K562 (cell line): ENCODE measurements around the gene SLC39A11. TPM values are rescaled to one million over a fixed set of nuclear protein-coding genes. Genes with fewer than 3 reads are reported as not detected.

Source experiments
- ATAC-seq: fragments of 200-7000 bp; cut with Tn5 transposase; 3 replicates; pipeline ENCODE4 v1.9.1; 2020; ENCODE audit warnings: moderate library complexity
- BruUV-seq: library from RNA; stranded (reverse); fragments of 400-500 nt; replicated peaks from 2 replicates; lab custom pipeline; 2021; lab: Mats Ljungman, UMichigan
- CTCF ChIA-PET: fragments of 300-600 bp; formaldehyde crosslinking; extraction: SDS; loops from one replicate; lab custom pipeline; 2021; ENCODE audit warnings: low intra/inter-chr PET ratio; lab: Yijun Ruan, JAX
- POLR2A ChIA-PET: fragments of 300-600, 350-650 bp; sonication (Branson Sonifier 250); formaldehyde crosslinking; extraction: SDS; loops from one replicate; lab custom pipeline; 2021; ENCODE audit warnings: antibody characterized with exemption, inconsistent platforms; lab: Yijun Ruan, JAX
- DNase-seq, 4 experiments: peaks; one replicate each; pipeline versions ENCODE4 v3.0.0 to v3.0.0-alpha.2; 2011 to 2018; ENCODE audit warnings: low spot score in 3 of 4, mixed read lengths in 3 of 4; ENCODE audit errors: extremely low read depth in 1 of 4
- FAIRE-seq: peaks from 2 replicates; lab custom pipeline; 2011; peaks lifted over from hg19 to GRCh38; lab: Jason Lieb, UNC
- H2AFZ ChIP-seq: 2 replicates; pipeline ENCODE4 v1.6.0; 2011; ENCODE audit warnings: low read depth, low read length, control low read depth, inconsistent platforms
- H3K27ac ChIP-seq: fragments of 200-600 bp; 3 replicates; pipeline ENCODE4 v1.8.0; 2011; ENCODE audit warnings: low read depth, mild to moderate bottlenecking, control low read depth, inconsistent platforms, low read length, moderate library complexity, mixed read lengths; ENCODE audit errors: extremely low read depth
- H3K27me3 ChIP-seq, 2 experiments: fragments of 300-600 bp in 1 of 2; 2 replicates in 1 of 2; 3 replicates in 1 of 2; pipeline versions ENCODE4 v1.6.0 to v1.8.0; 2011; ENCODE audit warnings: inconsistent platforms in 2 of 2, low read length in 2 of 2, mild to moderate bottlenecking in 1 of 2, mixed read lengths in 1 of 2, moderate library complexity in 1 of 2; ENCODE audit not compliant: control insufficient read depth in 2 of 2, insufficient read depth in 2 of 2
- H3K36me3 ChIP-seq: fragments of 300-600 bp; 3 replicates; pipeline ENCODE4 v1.8.0; 2011; ENCODE audit warnings: mild to moderate bottlenecking, low read length, inconsistent platforms; ENCODE audit not compliant: control insufficient read depth, insufficient read depth
- H3K4me1 ChIP-seq, 2 experiments: fragments of 200-600 bp in 1 of 2; replicated peaks in 1 of 2; 2 replicates in 1 of 2; 3 replicates in 1 of 2; pipeline versions ENCODE4 v1.5.1 to v1.8.0; 2011; ENCODE audit warnings: inconsistent platforms in 2 of 2, low read length in 2 of 2, mild to moderate bottlenecking in 1 of 2, mixed read lengths in 1 of 2, moderate library complexity in 1 of 2; ENCODE audit not compliant: control insufficient read depth in 2 of 2, insufficient read depth in 2 of 2
- H3K4me2 ChIP-seq: 2 replicates; pipeline ENCODE4 v1.6.1; 2011; ENCODE audit warnings: low read length, control low read depth, inconsistent platforms, mixed read lengths; ENCODE audit not compliant: insufficient read depth
- H3K4me3 ChIP-seq: fragments of 200-600 bp; sonication (generic), shearing (Covaris generic); 2 replicates; pipeline ENCODE4 v1.5.1; 2016; ENCODE audit warnings: control low read depth, inconsistent platforms
- H3K79me2 ChIP-seq: fragments of 200-600 bp; 3 replicates; pipeline ENCODE4 v1.8.0; 2011; ENCODE audit warnings: low read length, inconsistent platforms; ENCODE audit not compliant: control insufficient read depth, insufficient read depth
- H3K9ac ChIP-seq, 2 experiments: 2 replicates each; pipeline versions ENCODE4 v1.6.0 to v1.6.1; 2011; ENCODE audit warnings: low read depth in 2 of 2, low read length in 2 of 2, control low read depth in 1 of 2, inconsistent platforms in 1 of 2, mild to moderate bottlenecking in 1 of 2, mixed read lengths in 1 of 2; ENCODE audit not compliant: insufficient read depth in 1 of 2
- H3K9me1 ChIP-seq: one replicate; pipeline ENCODE4 v1.6.0; 2011; ENCODE audit warnings: inconsistent platforms, mild to moderate bottlenecking, low read length, moderate library complexity; ENCODE audit not compliant: control insufficient read depth, insufficient read depth
- H3K9me3 ChIP-seq: replicated peaks from 2 replicates; pipeline ENCODE4 v1.5.1; 2011; ENCODE audit warnings: low read depth, low read length, inconsistent platforms; ENCODE audit not compliant: control insufficient read depth, insufficient read depth
- H4K20me1 ChIP-seq: replicated peaks from 2 replicates; pipeline ENCODE4 v1.6.1; 2011; ENCODE audit warnings: low read length, inconsistent platforms, mixed read lengths; ENCODE audit not compliant: control insufficient read depth, insufficient read depth
- CCNT2 ChIP-seq: IDR thresholded peaks from 2 replicates; pipeline ENCODE4 v1.6.1; 2011; ENCODE audit warnings: borderline replicate concordance, low read depth, mild to moderate bottlenecking, moderate library complexity, mixed read lengths, low read length; ENCODE audit not compliant: insufficient read length; ENCODE audit errors: extremely low read depth
- CSDE1 ChIP-seq, 2 experiments: fragments of 450-650 bp; IDR thresholded peaks; 2 replicates each; pipeline ENCODE4 v1.6.1; 2016; ENCODE audit warnings: mild to moderate bottlenecking in 1 of 2
- HLTF ChIP-seq: fragments of 450-650 bp; IDR thresholded peaks from 2 replicates; pipeline ENCODE4 v1.6.1; 2016
- HNRNPH1 ChIP-seq: fragments of 200-400 bp; formaldehyde crosslinking; optimal IDR thresholded peaks from 2 replicates; pipeline ENCODE3; 2017; ENCODE audit warnings: low read depth, mild to moderate bottlenecking, low read length, moderate library complexity
- L3MBTL2 ChIP-seq: fragments of 450-650 bp; IDR thresholded peaks from 2 replicates; pipeline ENCODE4 v1.6.1; 2016; ENCODE audit warnings: mild to moderate bottlenecking, moderate library complexity
- NCOA2 ChIP-seq, 2 experiments: fragments of 450-650 bp; IDR thresholded peaks; 2 replicates each; pipeline ENCODE4 v1.6.1; 2018; ENCODE audit warnings: mild to moderate bottlenecking in 2 of 2, moderate library complexity in 1 of 2; ENCODE audit not compliant: partially characterized antibody in 2 of 2
- NELFE ChIP-seq: IDR thresholded peaks from 2 replicates; pipeline ENCODE4 v1.6.1; 2011; ENCODE audit warnings: mild to moderate bottlenecking; ENCODE audit not compliant: insufficient read depth, insufficient read length
- POLR2A ChIP-seq: fragments of 450-650 bp; conservative IDR thresholded peaks from 2 replicates; pipeline ENCODE4 v1.6.1; 2016
- POLR3G ChIP-seq: IDR thresholded peaks from 2 replicates; pipeline ENCODE4 v1.6.1; 2011; ENCODE audit not compliant: insufficient read length, insufficient replicate concordance; ENCODE audit errors: extremely low read depth
- SMARCA5 ChIP-seq: fragments of 450-650 bp; IDR thresholded peaks from 2 replicates; pipeline ENCODE4 v1.6.1; 2016
- ZNF12 ChIP-seq: sonication (generic); formaldehyde crosslinking; IDR thresholded peaks from 2 replicates; pipeline ENCODE4 v1.4.0; 2020; ENCODE audit warnings: mild to moderate bottlenecking, missing genetic modification reagents
- ZNF311 ChIP-seq: fragments of 250-450 bp; sonication (Bioruptor Pico); IDR thresholded peaks from 2 replicates; pipeline ENCODE4 v1.4.0; 2020; ENCODE audit warnings: mild to moderate bottlenecking, moderate library complexity
- WGBS: fragments of 100-300 bp; shearing (Covaris generic); methylation state at CpG from one replicate; pipeline ENCODE4 v1.1.6; 2016; ENCODE audit warnings: low coverage, mixed read lengths; ENCODE audit not compliant: insufficient coverage; ENCODE audit errors: missing lambda C conversion rate; 5-methylcytosine and 5-hydroxymethylcytosine counted together
- in situ Hi-C: fragments of 300-500 bp; cut with MboI; formaldehyde crosslinking; loops from 4 replicates; pipeline ENCODE4 v1.15.0; 2018; ENCODE audit warnings: inconsistent platforms, mixed read lengths
- intact Hi-C: fragments of 100-400 bp; cut with micrococcal nuclease; formaldehyde crosslinking; loops from 2 replicates; pipeline ENCODE4 v1.14.2; 2022
- polyA plus RNA-seq, 8 experiments: library from polyadenylated mRNA; depleted of rRNA in 4 of 8; stranded (reverse) in 5 of 8; unstranded in 3 of 8; fragments of >200 nt; fragmentation: Nextera tagmentation in 2 of 8; fragmentation: Illumina TruSeq in 1 of 8; extraction: Ambion mirVana in 2 of 8; extraction: Trizol in 1 of 8; gene quantifications; 2 replicates each; pipeline versions ENCODE4 v1.2.1 to v1.2.3, GENCODE V29; 2011 to 2014; ENCODE audit warnings: inconsistent platforms in 1 of 8, missing spikeins in 1 of 8
- total RNA-seq, 7 experiments: library from RNA; depleted of rRNA in 6 of 7; stranded (reverse); fragments of >200 nt in 6 of 7; fragmentation: Illumina TruSeq in 2 of 7; extraction: Trizol in 2 of 7; gene quantifications; 2 replicates each; pipeline versions ENCODE4 v1.2.1 to v1.2.3, GENCODE V29; 2011 to 2021; ENCODE audit warnings: low replicate concordance in 1 of 7
- TF ChIP-seq, protein P1 (sequence below): IDR thresholded peaks from 2 replicates; pipeline ENCODE4 v1.6.1; 2012; ENCODE audit warnings: low read depth, low read length, improper control_type of control experiment, borderline replicate concordance

SLC39A11 gene
- total and polyA plus RNA-seq, 9 of the 15 experiments (the other 6 are each of a cell fraction or from before 2014, with no cell fraction given): 10.5 to 26.4 (median 13.4) TPM

- TF ChIP-seq CSDE1 (IDR thresholded peaks at IDR 0.05) (no peak), NELFE (no peak), HNRNPH1 (no peak), ZNF311 (CRISPR knock-in tag) (no peak), SMARCA5 (no peak), NCOA2 (IDR thresholded peaks at IDR 0.05; ENCODE audit: partially characterized antibody in 2 of 2) (no peak)
These were observed 384.6 kb downstream of the SLC39A11 start (continued) for GRCh38 chr17:72707881-72708280.

GRCh38 chr17:72706396-72706981, 386.0 kb downstream of the SLC39A11 start:
- Histone ChIP-seq H3K4me3 (no peak overlapping the region), H3K4me1 (no peaks in the 10 kb centered on the region), H3K9me1 (no peaks in the 10 kb centered on the region), H2AFZ (no peak overlapping the region), H3K27me3 (no peaks in the 10 kb centered on the region), H3K27ac (no peak overlapping the region), H3K9me3 (no peaks in the 10 kb centered on the region), H3K36me3 (no peaks in the 10 kb centered on the region), H3K9ac (no peak overlapping the region), H3K79me2 (no peaks in the 10 kb centered on the region), H4K20me1 (no peaks in the 10 kb centered on the region), H3K4me2 (no peak overlapping the region)
- in situ Hi-C loops: no loop called here
- POLR2A ChIA-PET: no interaction called here
- intact Hi-C loops: no loop called here
- TF ChIP-seq L3MBTL2 (no peak), POLR3G (no peak), POLR2A (no peak), HLTF (no peak), CCNT2 (no peak), ZNF12 (CRISPR knock-in tag) (no peak)
- TF ChIP-seq, protein P1, sequence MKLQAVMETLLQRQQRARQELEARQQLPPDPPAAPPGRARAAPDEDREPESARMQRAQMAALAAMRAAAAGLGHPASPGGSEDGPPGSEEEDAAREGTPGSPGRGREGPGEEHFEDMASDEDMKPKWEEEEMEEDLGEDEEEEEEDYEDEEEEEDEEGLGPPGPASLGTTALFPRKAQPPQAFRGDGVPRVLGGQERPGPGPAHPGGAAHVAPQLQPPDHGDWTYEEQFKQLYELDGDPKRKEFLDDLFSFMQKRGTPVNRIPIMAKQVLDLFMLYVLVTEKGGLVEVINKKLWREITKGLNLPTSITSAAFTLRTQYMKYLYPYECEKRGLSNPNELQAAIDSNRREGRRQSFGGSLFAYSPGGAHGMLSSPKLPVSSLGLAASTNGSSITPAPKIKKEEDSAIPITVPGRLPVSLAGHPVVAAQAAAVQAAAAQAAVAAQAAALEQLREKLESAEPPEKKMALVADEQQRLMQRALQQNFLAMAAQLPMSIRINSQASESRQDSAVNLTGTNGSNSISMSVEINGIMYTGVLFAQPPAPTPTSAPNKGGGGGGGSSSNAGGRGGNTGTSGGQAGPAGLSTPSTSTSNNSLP: no peak
- no TSS peak for BruUV-seq
- DNase-seq (no peak), FAIRE-seq (no peak), ATAC-seq (no peak)
- WGBS: 21% methylated on average over 3 of the region's 3 CpGs
- CTCF ChIA-PET: no interaction called here
